Measurements from ENCODE around the gene PEAK1.

- no peak for TF ChIP-seq ZNF585B (tag by site-specific recombination; IDR thresholded peaks at IDR 0.05)
- no peak for TF ChIP-seq ZNF664 (tag by site-specific recombination; IDR thresholded peaks at IDR 0.05)
- TF ChIP-seq ZBTB44 (tag by site-specific recombination; IDR thresholded peaks at IDR 0.05), result no peak
- no peak for TF ChIP-seq ZNF223 (tag by site-specific recombination; IDR thresholded peaks at IDR 0.05)
- no peak for TF ChIP-seq CTCF (tag by site-specific recombination; IDR thresholded peaks at IDR 0.05)
Observed at GRCh38 chr15:77064063-77064462, 355.8 kb downstream of the PEAK1 start.

All from HEK293 (cell line).